Esophagus squamous epithelium (tissue), 4 donors: ENCODE results near the gene CTAGE8.
"Not testable (repeated sequence)": the region's sequence is repeated elsewhere in the genome, so short reads cannot be mapped to it uniquely, and the experiment has no call there.

Source experiments
- CTCF ChIP-seq, 6 experiments: fragments of 450-650 bp in 4 of 6; fragments of 200-600 bp in 2 of 6; sonication (generic) in 2 of 6; IDR thresholded peaks; one replicate each; pipeline ENCODE4 v1.5.1; 2016 to 2019; ENCODE audit warnings: antibody characterized with exemption in 6 of 6, mild to moderate bottlenecking in 4 of 6, moderate library complexity in 4 of 6
- POLR2A ChIP-seq, 4 donors: fragments of 450-650 bp; IDR thresholded peaks; one replicate each; pipeline ENCODE4 v1.6.1; 2017; ENCODE audit warnings: antibody characterized with exemption in 4 of 4, mild to moderate bottlenecking in 4 of 4, moderate library complexity in 3 of 4

- TF ChIP-seq CTCF, POLR2A (IDR thresholded peaks at IDR 0.05): not testable (repeated sequence)
These were observed 50.5 kb downstream of the CTAGE8 start for GRCh38 chr7:144218581-144218980.
